IMR-90 (cell line): ENCODE data around the gene CCDC185. TPM values are rescaled to one million over a fixed set of nuclear protein-coding genes. Genes with fewer than 3 reads are reported as not detected.

Experiments
- ATAC-seq: fragments of 200-7000 bp; cut with Tn5 transposase; 2 replicates; pipeline ENCODE4 v1.9.1; 2020; ENCODE audit warnings: low read depth, mild to moderate bottlenecking, moderate library complexity
- BruUV-seq: library from RNA; stranded (reverse); fragments of 400-500 nt; replicated peaks from 2 replicates; lab custom pipeline; 2021; lab: Mats Ljungman, UMichigan
- CTCF ChIA-PET: fragments of 300-600 bp; formaldehyde crosslinking; extraction: SDS; loops from one replicate; lab custom pipeline; 2021; ENCODE audit warnings: antibody characterized with exemption; lab: Yijun Ruan, JAX
- POLR2A ChIA-PET: fragments of 300-600 bp; sonication (Branson Sonifier 250); formaldehyde crosslinking; loops from one replicate; lab custom pipeline; 2022; ENCODE audit warnings: antibody characterized with exemption; ENCODE audit not compliant: unreplicated experiment; lab: Charles Lee
- DNase-seq: peaks from one replicate; pipeline ENCODE4 v3.0.0; 2013
- H2AFZ ChIP-seq: replicated peaks from 2 replicates; pipeline ENCODE3; 2013; ENCODE audit warnings: low read length, mild to moderate bottlenecking; ENCODE audit not compliant: poor library complexity
- H2AK5ac ChIP-seq: 2 replicates; pipeline ENCODE4 v1.6.1; 2013; ENCODE audit warnings: low read depth, low read length, inconsistent platforms
- H2AK9ac ChIP-seq: replicated peaks from 2 replicates; pipeline ENCODE3; 2013; ENCODE audit warnings: mild to moderate bottlenecking, low read depth, low read length, moderate library complexity; ENCODE audit not compliant: poor library complexity
- H2BK120ac ChIP-seq: 2 replicates; pipeline ENCODE4 v1.6.1; 2013; ENCODE audit warnings: low read depth, low read length, inconsistent platforms
- H2BK15ac ChIP-seq: 3 replicates; pipeline ENCODE4 v1.6.1; 2013; ENCODE audit warnings: low read depth, low read length, inconsistent platforms
- H2BK20ac ChIP-seq: 2 replicates; pipeline ENCODE4 v1.6.1; 2013; ENCODE audit warnings: low read depth, mild to moderate bottlenecking, inconsistent platforms, low read length, moderate library complexity
- H2BK5ac ChIP-seq: 2 replicates; pipeline ENCODE4 v1.6.1; 2013; ENCODE audit warnings: mild to moderate bottlenecking, low read depth, low read length, inconsistent platforms; ENCODE audit not compliant: poor library complexity, severe bottlenecking
- H3K14ac ChIP-seq: replicated peaks from 2 replicates; pipeline ENCODE4 v1.6.1; 2013; ENCODE audit warnings: low read depth, low read length, inconsistent platforms
- H3K18ac ChIP-seq: 2 replicates; pipeline ENCODE4 v1.6.1; 2013; ENCODE audit warnings: low read depth, low read length, control low read depth
- H3K23ac ChIP-seq: 2 replicates; pipeline ENCODE4 v1.6.1; 2013; ENCODE audit warnings: low read depth, low read length, inconsistent platforms
- H3K27ac ChIP-seq: 2 replicates; pipeline ENCODE4 v1.5.1; 2013; ENCODE audit warnings: mild to moderate bottlenecking, control low read depth, low read length; ENCODE audit not compliant: insufficient read depth
- H3K27me3 ChIP-seq: 2 replicates; pipeline ENCODE4 v1.6.1; 2013; ENCODE audit warnings: low read length; ENCODE audit not compliant: control insufficient read depth, insufficient read depth
- H3K36me3 ChIP-seq: 2 replicates; pipeline ENCODE4 v1.6.1; 2013; ENCODE audit warnings: low read length, mixed read lengths; ENCODE audit not compliant: control insufficient read depth, insufficient read depth
- H3K4ac ChIP-seq: 2 replicates; pipeline ENCODE4 v1.6.1; 2013; ENCODE audit warnings: low read depth, low read length, inconsistent platforms
- H3K4me1 ChIP-seq: 2 replicates; pipeline ENCODE4 v1.6.1; 2013; ENCODE audit warnings: low read length, mixed read lengths; ENCODE audit not compliant: control insufficient read depth, insufficient read depth
- H3K4me2 ChIP-seq: 2 replicates; pipeline ENCODE4 v1.6.1; 2013; ENCODE audit warnings: low read depth, mild to moderate bottlenecking, control low read depth, low read length, moderate library complexity
- H3K4me3 ChIP-seq: 2 replicates; pipeline ENCODE4 v1.5.1; 2013; ENCODE audit warnings: low read depth, mild to moderate bottlenecking, control low read depth, low read length, moderate library complexity; ENCODE audit not compliant: insufficient read depth
- H3K56ac ChIP-seq: 2 replicates; pipeline ENCODE4 v1.6.1; 2013; ENCODE audit warnings: low read length, inconsistent platforms; ENCODE audit not compliant: insufficient read depth; ENCODE audit errors: extremely low read depth
- H3K79me1 ChIP-seq, 2 experiments: 2 replicates each; pipeline ENCODE4 v1.6.1; 2013; ENCODE audit warnings: low read length in 2 of 2, inconsistent platforms in 1 of 2, low read depth in 1 of 2
- H3K9ac ChIP-seq: 2 replicates; pipeline ENCODE4 v1.6.1; 2013; ENCODE audit warnings: low read depth, low read length, control low read depth
- H3K9me1 ChIP-seq: 2 replicates; pipeline ENCODE4 v1.6.1; 2013; ENCODE audit warnings: low read length, inconsistent platforms; ENCODE audit not compliant: insufficient read depth
- H3K9me3 ChIP-seq: 2 replicates; pipeline ENCODE4 v1.6.1; 2013; ENCODE audit warnings: low read length; ENCODE audit not compliant: control insufficient read depth, insufficient read depth
- H4K20me1 ChIP-seq: 2 replicates; pipeline ENCODE4 v1.6.1; 2013; ENCODE audit warnings: low read length, inconsistent platforms; ENCODE audit not compliant: insufficient read depth
- H4K5ac ChIP-seq: 2 replicates; pipeline ENCODE4 v1.6.1; 2013; ENCODE audit warnings: mild to moderate bottlenecking, low read depth, low read length, control low read depth
- H4K8ac ChIP-seq, 2 experiments: 2 replicates each; pipeline ENCODE4 v1.6.1; 2013; ENCODE audit warnings: low read depth in 2 of 2, low read length in 2 of 2, control low read depth in 1 of 2, inconsistent platforms in 1 of 2
- H4K91ac ChIP-seq: 2 replicates; pipeline ENCODE4 v1.6.1; 2013; ENCODE audit warnings: low read depth, low read length, inconsistent platforms; ENCODE audit not compliant: insufficient read depth
- CEBPB ChIP-seq: IDR thresholded peaks from 2 replicates; pipeline ENCODE4 v1.6.1; 2012; ENCODE audit warnings: low read depth, low read length, improper control_type of control experiment
- CTCF ChIP-seq: conservative IDR thresholded peaks from 2 replicates; pipeline ENCODE4 v1.5.1; 2012; ENCODE audit warnings: mild to moderate bottlenecking, low read depth, low read length, improper control_type of control experiment
- FOS ChIP-seq: fragments of 150-350 bp; IDR thresholded peaks from 2 replicates; pipeline ENCODE4 v1.6.1; 2016; ENCODE audit warnings: low read depth, low read length
- MXI1 ChIP-seq: IDR thresholded peaks from 2 replicates; pipeline ENCODE4 v1.6.1; 2012; ENCODE audit warnings: low read depth, mild to moderate bottlenecking, low read length, moderate library complexity, borderline replicate concordance
- NFE2L2 ChIP-seq: fragments of 150-350 bp; IDR thresholded peaks from 2 replicates; pipeline ENCODE4 v1.6.1; 2016; ENCODE audit warnings: low read depth, mild to moderate bottlenecking, low read length
- RAD21 ChIP-seq: IDR thresholded peaks from 2 replicates; pipeline ENCODE4 v1.6.1; 2012; ENCODE audit warnings: low read length, improper control_type of control experiment
- RCOR1 ChIP-seq: IDR thresholded peaks from 2 replicates; pipeline ENCODE4 v1.6.1; 2012; ENCODE audit warnings: mild to moderate bottlenecking, low read length, improper control_type of control experiment; ENCODE audit not compliant: insufficient replicate concordance
- RFX5 ChIP-seq: IDR thresholded peaks from 2 replicates; pipeline ENCODE4 v1.8.0; 2012; ENCODE audit warnings: low read depth, mild to moderate bottlenecking, low read length, moderate library complexity
- WGBS, 2 experiments: methylation state at CpG; one replicate each; pipeline versions ENCODE4 v1.1.5 to v1.1.7; 2013; ENCODE audit warnings: missing lambda C conversion rate in 2 of 2; ENCODE audit not compliant: insufficient read length in 1 of 2; ENCODE audit errors: extremely low coverage in 2 of 2; 5-methylcytosine and 5-hydroxymethylcytosine counted together
- dilution Hi-C: fragments of 300-500 bp; cut with HindIII; formaldehyde crosslinking; loops from one replicate; pipeline ENCODE4 v1.14.3; 2018; ENCODE audit warnings: low sequenced_read_pairs; ENCODE audit not compliant: unreplicated experiment
- in situ Hi-C: fragments of 300-500 bp; cut with MboI; formaldehyde crosslinking; loops from 3 replicates; pipeline ENCODE4 v1.14.3; 2019; ENCODE audit warnings: low sequenced_read_pairs, inconsistent platforms, mixed read lengths
- intact Hi-C: fragments of 100-400 bp; cut with micrococcal nuclease; formaldehyde crosslinking; loops from 2 replicates; pipeline ENCODE4 v1.10.0; 2022
- polyA plus RNA-seq, 3 experiments: library from polyadenylated mRNA; depleted of rRNA; stranded (reverse); fragments of >200 nt; gene quantifications; 2 replicates each; pipeline ENCODE4 v1.2.3, GENCODE V29; 2012; ENCODE audit warnings: low replicate concordance in 1 of 3
- total RNA-seq: library from RNA; depleted of rRNA; stranded (reverse); fragments of >200 nt; gene quantifications from 2 replicates; pipeline ENCODE4 v1.2.3, GENCODE V29; 2012
- TF ChIP-seq, protein P1 (sequence below): fragments of 150-350 bp; IDR thresholded peaks from 2 replicates; pipeline ENCODE4 v1.6.1; 2016; ENCODE audit warnings: low read depth, mild to moderate bottlenecking, low read length, moderate library complexity, borderline replicate concordance
- TF ChIP-seq, protein P2 (sequence below): fragments of 150-350 bp; IDR thresholded peaks from 2 replicates; pipeline ENCODE4 v1.6.1; 2017; ENCODE audit warnings: mild to moderate bottlenecking, antibody characterized with exemption, low read length, low read depth

Gene CCDC185
- total and polyA plus RNA-seq, 2 of the 4 experiments (the other 2 are of a cell fraction): not detected

GRCh38 chr1:223444411-223444810, 51.2 kb downstream of the CCDC185 start:
- POLR2A ChIA-PET: no interaction called here

More at GRCh38 chr1:223444411-223444810, 51.2 kb downstream of the CCDC185 start:
- no peak overlapping the region for H2BK20ac ChIP-seq
- ATAC-seq (no peak), DNase-seq (no peak)
- H2AK5ac ChIP-seq: no peak overlapping the region
- H3K4ac ChIP-seq: no peak overlapping the region
- H2AFZ ChIP-seq: no peak overlapping the region
- CTCF ChIA-PET: no interaction called here
- H3K18ac ChIP-seq: no peak overlapping the region
- H3K4me1 ChIP-seq: no peaks in the 10 kb centered on the region
- H3K9me3 ChIP-seq: no peaks in the 10 kb centered on the region; the same call in 1 of the 2 replicates
- no peak overlapping the region for H2BK120ac ChIP-seq
- in situ Hi-C loops (no loop called here), intact Hi-C loops (no loop called here), dilution Hi-C loops (no loop called here)
- H2BK15ac ChIP-seq: no peak overlapping the region
- H4K5ac ChIP-seq: no peak overlapping the region
- H3K9me1 ChIP-seq: no peaks in the 10 kb centered on the region
- no peaks in the 10 kb centered on the region for H3K79me1 ChIP-seq
- H4K8ac ChIP-seq: no peak overlapping the region
- no CpG with 5 or more reads among the region's 7 CpGs for WGBS, 2 experiments
- no peak overlapping the region for H3K14ac ChIP-seq
- H3K4me3 ChIP-seq: no peak overlapping the region
- no peak overlapping the region for H3K9ac ChIP-seq
- no peak overlapping the region for H3K23ac ChIP-seq
- no peak overlapping the region for H2AK9ac ChIP-seq
- H3K27ac ChIP-seq: no peak overlapping the region
- H4K91ac ChIP-seq: no peak overlapping the region
- no TSS peak for BruUV-seq
- no peak overlapping the region for H2BK5ac ChIP-seq
- no peaks in the 10 kb centered on the region for H3K36me3 ChIP-seq
- H3K4me2 ChIP-seq: no peak overlapping the region
- no peaks in the 10 kb centered on the region for H4K20me1 ChIP-seq
- H3K27me3 ChIP-seq: peaks cover 2% of the 10 kb centered on the region
- no peak overlapping the region for H3K56ac ChIP-seq
- TF ChIP-seq MXI1 (no peak), NFE2L2 (no peak), RAD21 (no peak), RCOR1 (no peak), CEBPB (no peak), CTCF (no peak), RFX5 (no peak), FOS (no peak)
- TF ChIP-seq, protein P1, sequence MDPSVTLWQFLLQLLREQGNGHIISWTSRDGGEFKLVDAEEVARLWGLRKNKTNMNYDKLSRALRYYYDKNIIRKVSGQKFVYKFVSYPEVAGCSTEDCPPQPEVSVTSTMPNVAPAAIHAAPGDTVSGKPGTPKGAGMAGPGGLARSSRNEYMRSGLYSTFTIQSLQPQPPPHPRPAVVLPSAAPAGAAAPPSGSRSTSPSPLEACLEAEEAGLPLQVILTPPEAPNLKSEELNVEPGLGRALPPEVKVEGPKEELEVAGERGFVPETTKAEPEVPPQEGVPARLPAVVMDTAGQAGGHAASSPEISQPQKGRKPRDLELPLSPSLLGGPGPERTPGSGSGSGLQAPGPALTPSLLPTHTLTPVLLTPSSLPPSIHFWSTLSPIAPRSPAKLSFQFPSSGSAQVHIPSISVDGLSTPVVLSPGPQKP: no peak
- TF ChIP-seq, protein P2, sequence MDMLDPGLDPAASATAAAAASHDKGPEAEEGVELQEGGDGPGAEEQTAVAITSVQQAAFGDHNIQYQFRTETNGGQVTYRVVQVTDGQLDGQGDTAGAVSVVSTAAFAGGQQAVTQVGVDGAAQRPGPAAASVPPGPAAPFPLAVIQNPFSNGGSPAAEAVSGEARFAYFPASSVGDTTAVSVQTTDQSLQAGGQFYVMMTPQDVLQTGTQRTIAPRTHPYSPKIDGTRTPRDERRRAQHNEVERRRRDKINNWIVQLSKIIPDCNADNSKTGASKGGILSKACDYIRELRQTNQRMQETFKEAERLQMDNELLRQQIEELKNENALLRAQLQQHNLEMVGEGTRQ: no peak
